HCT116 (cell line): ENCODE measurements around the gene DTD1.

ENCODE experiments used
- CEBPB ChIP-seq: IDR thresholded peaks from 2 replicates; pipeline ENCODE4 v1.6.1; 2012; ENCODE audit warnings: low read depth
- EZH2phosphoT487 ChIP-seq: fragments of 200-600 bp; IDR thresholded peaks from 2 replicates; pipeline ENCODE4 v1.6.1; 2018; ENCODE audit warnings: antibody characterized with exemption, borderline replicate concordance
- POLR2A ChIP-seq: IDR thresholded peaks from 2 replicates; pipeline ENCODE4 v1.7.0; 2011; ENCODE audit warnings: borderline replicate concordance; ENCODE audit not compliant: insufficient read depth, insufficient read length; ENCODE audit errors: extremely low read depth
- RAD21 ChIP-seq: IDR thresholded peaks from 2 replicates; pipeline ENCODE4 v1.6.1; 2012; ENCODE audit warnings: low read depth, mild to moderate bottlenecking
- SP1 ChIP-seq: IDR thresholded peaks from 2 replicates; pipeline ENCODE4 v1.6.1; 2012; ENCODE audit warnings: low read depth
- TCF7L2 ChIP-seq: IDR thresholded peaks from 2 replicates; pipeline ENCODE4 v1.7.0; 2011; ENCODE audit warnings: borderline replicate concordance, inconsistent platforms; ENCODE audit not compliant: insufficient read depth, insufficient read length; ENCODE audit errors: extremely low read depth
- TF ChIP-seq, protein P1 (sequence below): IDR thresholded peaks from 2 replicates; pipeline ENCODE4 v1.6.1; 2012
- TF ChIP-seq, protein P2 (sequence below), 3 experiments: fragments of 200-600 bp in 1 of 3; sonication (generic) in 1 of 3; IDR thresholded peaks in 2 of 3; conservative IDR thresholded peaks in 1 of 3; 2 replicates each; pipeline ENCODE4 v1.5.1; 2012 to 2017; ENCODE audit warnings: low read depth in 2 of 3, low read length in 2 of 3, antibody characterized with exemption in 1 of 3, borderline replicate concordance in 1 of 3, control low read depth in 1 of 3, mild to moderate bottlenecking in 1 of 3, mixed read lengths in 1 of 3, mixed run types in 1 of 3, moderate library complexity in 1 of 3; ENCODE audit not compliant: insufficient read depth in 1 of 3

DNA sequence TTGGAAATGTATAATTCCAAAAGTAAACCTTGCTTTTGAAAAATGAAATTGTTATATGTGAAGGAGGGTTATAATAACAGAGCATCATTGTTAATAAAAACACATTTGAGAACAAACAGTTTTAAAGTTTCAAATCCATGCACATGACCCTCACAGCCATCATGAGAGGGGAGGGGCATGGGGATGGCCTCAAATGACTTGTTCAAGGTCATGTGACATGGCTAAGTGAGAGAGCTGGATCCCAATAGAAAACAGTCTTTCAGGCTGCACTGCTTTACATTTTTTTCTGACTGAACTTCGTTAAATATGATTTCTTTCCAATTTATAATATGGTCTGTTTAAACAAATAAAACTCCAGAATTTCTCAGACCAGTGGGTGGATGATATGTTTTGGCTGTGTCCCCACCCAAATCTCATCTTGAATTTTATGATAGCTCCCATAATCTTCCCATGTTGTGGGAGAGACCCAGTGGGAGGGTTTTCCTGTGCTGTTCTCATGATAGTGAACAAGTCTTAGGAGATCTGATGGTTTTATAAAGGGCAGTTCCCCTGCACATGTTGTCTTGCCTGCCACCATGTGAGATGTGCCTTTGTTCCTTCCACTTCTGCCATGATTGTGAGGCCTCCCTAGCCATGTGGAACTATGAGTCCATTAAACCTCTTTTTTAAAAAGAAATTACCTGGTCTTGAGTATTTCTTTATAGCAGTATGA lies 66.0 kb downstream of the DTD1 start:
- TF ChIP-seq, protein P1, sequence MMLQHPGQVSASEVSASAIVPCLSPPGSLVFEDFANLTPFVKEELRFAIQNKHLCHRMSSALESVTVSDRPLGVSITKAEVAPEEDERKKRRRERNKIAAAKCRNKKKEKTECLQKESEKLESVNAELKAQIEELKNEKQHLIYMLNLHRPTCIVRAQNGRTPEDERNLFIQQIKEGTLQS: no peak
- TF ChIP-seq EZH2phosphoT487 (no peak), TCF7L2 (no peak), SP1 (no peak), CEBPB (no peak), POLR2A (no peak), RAD21 (no peak)
- TF ChIP-seq, protein P2, sequence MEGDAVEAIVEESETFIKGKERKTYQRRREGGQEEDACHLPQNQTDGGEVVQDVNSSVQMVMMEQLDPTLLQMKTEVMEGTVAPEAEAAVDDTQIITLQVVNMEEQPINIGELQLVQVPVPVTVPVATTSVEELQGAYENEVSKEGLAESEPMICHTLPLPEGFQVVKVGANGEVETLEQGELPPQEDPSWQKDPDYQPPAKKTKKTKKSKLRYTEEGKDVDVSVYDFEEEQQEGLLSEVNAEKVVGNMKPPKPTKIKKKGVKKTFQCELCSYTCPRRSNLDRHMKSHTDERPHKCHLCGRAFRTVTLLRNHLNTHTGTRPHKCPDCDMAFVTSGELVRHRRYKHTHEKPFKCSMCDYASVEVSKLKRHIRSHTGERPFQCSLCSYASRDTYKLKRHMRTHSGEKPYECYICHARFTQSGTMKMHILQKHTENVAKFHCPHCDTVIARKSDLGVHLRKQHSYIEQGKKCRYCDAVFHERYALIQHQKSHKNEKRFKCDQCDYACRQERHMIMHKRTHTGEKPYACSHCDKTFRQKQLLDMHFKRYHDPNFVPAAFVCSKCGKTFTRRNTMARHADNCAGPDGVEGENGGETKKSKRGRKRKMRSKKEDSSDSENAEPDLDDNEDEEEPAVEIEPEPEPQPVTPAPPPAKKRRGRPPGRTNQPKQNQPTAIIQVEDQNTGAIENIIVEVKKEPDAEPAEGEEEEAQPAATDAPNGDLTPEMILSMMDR (IDR thresholded peaks at IDR 0.05 in 2 of 3, conservative IDR thresholded peaks at IDR 0.05 in 1 of 3; ENCODE audit: borderline replicate concordance in 1 of 3, insufficient read depth in 1 of 3, low read depth in 2 of 3, low read length in 2 of 3): no peak
